A673 (cell line): Measurements from ENCODE around the gene UBE2R2. TPM values are rescaled to one million over a fixed set of nuclear protein-coding genes. Genes with fewer than 3 reads are reported as not detected.

ENCODE experiments used
- BruUV-seq: library from RNA; stranded (reverse); fragments of 400-500 nt; replicated peaks from 2 replicates; lab custom pipeline; 2021; lab: Mats Ljungman, UMichigan
- CTCF ChIA-PET: fragments of 300-600 bp; sonication (Branson Sonifier 250); formaldehyde crosslinking; loops from one replicate; lab custom pipeline; 2022; ENCODE audit warnings: antibody characterized with exemption; lab: Charles Lee
- POLR2A ChIA-PET: fragments of 300-600 bp; sonication (Branson Sonifier 250); formaldehyde crosslinking; loops from one replicate; lab custom pipeline; 2022; ENCODE audit warnings: antibody characterized with exemption; ENCODE audit not compliant: low non-redundant PET; lab: Charles Lee
- DNase-seq: peaks from one replicate; pipeline ENCODE4 v3.0.0-alpha.2; 2015; ENCODE audit warnings: low spot score
- H3K27ac ChIP-seq: fragments of 200-600 bp; sonication (generic); 2 replicates; pipeline ENCODE4 v1.5.1; 2016; ENCODE audit warnings: mixed run types, low read depth, mild to moderate bottlenecking, mixed read lengths, antibody characterized with exemption, low read length; ENCODE audit not compliant: poor library complexity, severe bottlenecking
- H3K27me3 ChIP-seq: fragments of 200-600 bp; sonication (generic); replicated peaks from 2 replicates; pipeline ENCODE4 v1.6.1; 2017; ENCODE audit warnings: mixed run types, low read depth, mild to moderate bottlenecking, mixed read lengths, antibody characterized with exemption, low read length; ENCODE audit not compliant: insufficient read depth, poor library complexity
- H3K36me3 ChIP-seq: fragments of 200-600 bp; sonication (generic); 2 replicates; pipeline ENCODE4 v1.6.1; 2016; ENCODE audit warnings: mixed run types, mild to moderate bottlenecking, mixed read lengths, antibody characterized with exemption, low read length; ENCODE audit not compliant: insufficient read depth, poor library complexity, severe bottlenecking
- H3K4me1 ChIP-seq: fragments of 200-600 bp; sonication (generic); 2 replicates; pipeline ENCODE4 v1.6.1; 2017; ENCODE audit warnings: mixed run types, mild to moderate bottlenecking, mixed read lengths, antibody characterized with exemption, low read length; ENCODE audit not compliant: insufficient read depth, poor library complexity, severe bottlenecking
- H3K4me3 ChIP-seq: fragments of 200-600 bp; sonication (generic); 2 replicates; pipeline ENCODE4 v1.5.1; 2016; ENCODE audit warnings: low read depth, mixed run types, mild to moderate bottlenecking, mixed read lengths, low read length; ENCODE audit not compliant: poor library complexity, severe bottlenecking
- H3K9me3 ChIP-seq: fragments of 200-600 bp; sonication (generic); 2 replicates; pipeline ENCODE4 v1.6.1; 2016; ENCODE audit warnings: mixed run types, low read depth, mild to moderate bottlenecking, mixed read lengths, antibody characterized with exemption, low read length; ENCODE audit not compliant: poor library complexity, severe bottlenecking
- EZH2 ChIP-seq: fragments of 200-600 bp; sonication (generic); IDR thresholded peaks from 2 replicates; pipeline ENCODE4 v1.6.1; 2017; ENCODE audit warnings: borderline replicate concordance, low read depth, mild to moderate bottlenecking, mixed read lengths, antibody characterized with exemption, low read length; ENCODE audit not compliant: poor library complexity, severe bottlenecking
- intact Hi-C: fragments of 100-400 bp; cut with micrococcal nuclease; formaldehyde crosslinking; loops from one replicate; pipeline ENCODE4 v1.10.0; 2022; ENCODE audit not compliant: unreplicated experiment
- total RNA-seq: library from RNA; stranded (reverse); gene quantifications from 2 replicates; pipeline ENCODE4 v1.2.3, GENCODE V29; 2021
- TF ChIP-seq, protein P1 (sequence below): fragments of 300-800, 200-600 bp; sonication (generic); conservative IDR thresholded peaks from 2 replicates; pipeline ENCODE4 v1.5.1; 2017; ENCODE audit warnings: low read depth, mild to moderate bottlenecking, antibody characterized with exemption, low read length, moderate library complexity, mixed read lengths

The UBE2R2 gene
- total RNA-seq, 1 experiment from 2014 or later: 49.2 TPM

DNA sequence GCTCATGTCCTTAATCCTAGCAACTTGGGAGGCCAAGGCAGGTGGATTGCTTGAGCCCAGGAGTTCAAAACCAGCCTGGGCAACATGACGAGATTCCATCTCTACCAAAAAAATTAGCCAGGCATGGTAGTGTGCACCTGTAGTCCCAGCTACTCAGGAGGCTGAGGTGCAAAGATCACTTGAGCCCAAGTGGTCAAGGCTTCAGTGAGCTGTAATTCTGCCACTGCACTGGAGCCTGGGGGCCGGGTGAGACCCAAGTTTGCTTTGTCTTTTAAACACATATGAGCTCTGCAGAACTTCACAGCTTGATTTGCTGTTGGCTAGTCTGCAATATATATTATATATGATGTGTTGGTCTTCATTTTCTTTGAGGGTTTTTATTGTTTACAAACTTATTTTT lies 89.8 kb downstream of the UBE2R2 start:
- peaks cover 20% of the 10 kb centered on the region for H3K4me1 ChIP-seq
- H3K27ac ChIP-seq: no peak overlapping the region
- H3K27me3 ChIP-seq: no peaks in the 10 kb centered on the region
- CTCF ChIA-PET: no interaction called here
- no TSS peak for BruUV-seq
- no peaks in the 10 kb centered on the region for H3K9me3 ChIP-seq
- intact Hi-C loops: no loop called here
- POLR2A ChIA-PET: no interaction called here
- no peak for DNase-seq
- H3K36me3 ChIP-seq: peaks cover 19% of the 10 kb centered on the region
- TF ChIP-seq, protein P1, sequence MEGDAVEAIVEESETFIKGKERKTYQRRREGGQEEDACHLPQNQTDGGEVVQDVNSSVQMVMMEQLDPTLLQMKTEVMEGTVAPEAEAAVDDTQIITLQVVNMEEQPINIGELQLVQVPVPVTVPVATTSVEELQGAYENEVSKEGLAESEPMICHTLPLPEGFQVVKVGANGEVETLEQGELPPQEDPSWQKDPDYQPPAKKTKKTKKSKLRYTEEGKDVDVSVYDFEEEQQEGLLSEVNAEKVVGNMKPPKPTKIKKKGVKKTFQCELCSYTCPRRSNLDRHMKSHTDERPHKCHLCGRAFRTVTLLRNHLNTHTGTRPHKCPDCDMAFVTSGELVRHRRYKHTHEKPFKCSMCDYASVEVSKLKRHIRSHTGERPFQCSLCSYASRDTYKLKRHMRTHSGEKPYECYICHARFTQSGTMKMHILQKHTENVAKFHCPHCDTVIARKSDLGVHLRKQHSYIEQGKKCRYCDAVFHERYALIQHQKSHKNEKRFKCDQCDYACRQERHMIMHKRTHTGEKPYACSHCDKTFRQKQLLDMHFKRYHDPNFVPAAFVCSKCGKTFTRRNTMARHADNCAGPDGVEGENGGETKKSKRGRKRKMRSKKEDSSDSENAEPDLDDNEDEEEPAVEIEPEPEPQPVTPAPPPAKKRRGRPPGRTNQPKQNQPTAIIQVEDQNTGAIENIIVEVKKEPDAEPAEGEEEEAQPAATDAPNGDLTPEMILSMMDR: no peak
- TF ChIP-seq EZH2: no peak
- no peak overlapping the region for H3K4me3 ChIP-seq

DNA sequence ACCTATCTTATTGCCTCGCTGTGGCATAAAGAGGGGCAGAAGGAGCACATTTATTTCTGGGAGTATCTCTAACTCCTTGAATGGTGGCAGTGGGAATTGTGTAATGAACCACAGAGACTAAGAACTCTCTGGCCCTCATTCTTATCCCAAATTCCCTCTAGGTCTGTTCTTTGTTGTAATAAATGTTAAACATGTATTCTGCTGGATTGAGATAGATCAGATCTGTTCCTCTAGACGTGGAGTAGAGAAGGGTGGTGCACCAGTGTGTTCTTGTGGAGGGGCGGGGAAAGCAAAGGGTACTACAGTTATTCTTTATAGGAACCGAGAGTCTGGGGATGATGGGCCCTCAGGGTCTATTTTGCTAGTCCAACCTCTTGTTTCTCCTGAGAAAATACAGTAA lies 90.4 kb downstream of the UBE2R2 start:
- Histone ChIP-seq H3K4me3 (no peak overlapping the region), H3K27me3 (no peaks in the 10 kb centered on the region), H3K9me3 (no peaks in the 10 kb centered on the region), H3K27ac (no peak overlapping the region), H3K4me1 (peaks cover 21% of the 10 kb centered on the region), H3K36me3 (peaks cover 18% of the 10 kb centered on the region)
- ChIA-PET POLR2A (no interaction called here), CTCF (no interaction called here)
- BruUV-seq: no TSS peak
- intact Hi-C loops: no loop called here
- TF ChIP-seq, protein P1: no peak
- TF ChIP-seq EZH2: no peak
- DNase-seq: no peak

DNA sequence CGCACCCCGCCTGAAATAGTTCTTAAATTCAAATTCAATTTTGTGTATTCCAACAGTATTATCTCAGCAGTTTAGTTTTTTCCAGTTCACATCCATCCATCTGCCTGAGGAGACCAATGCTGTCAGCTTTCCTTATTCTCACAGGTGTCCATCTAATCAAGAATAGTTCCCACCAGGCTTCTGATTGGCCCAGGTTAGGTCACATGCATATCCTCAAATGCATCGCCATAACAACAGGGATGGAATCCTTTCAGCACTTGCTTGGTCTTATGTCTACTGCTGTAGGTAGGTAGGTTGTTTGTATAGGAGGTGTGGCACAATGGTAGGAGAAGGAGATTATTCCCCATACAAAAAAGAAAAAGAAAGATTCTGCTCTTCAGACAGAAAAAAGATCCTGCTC lies 91.2 kb downstream of the UBE2R2 start:
- H3K27ac ChIP-seq: no peak overlapping the region
- peaks cover 24% of the 10 kb centered on the region for H3K36me3 ChIP-seq
- ChIA-PET CTCF (no interaction called here), POLR2A (no interaction called here)
- no peak overlapping the region for H3K4me3 ChIP-seq
- DNase-seq: no peak
- no peaks in the 10 kb centered on the region for H3K27me3 ChIP-seq
- TF ChIP-seq, protein P1: no peak
- no peak for TF ChIP-seq EZH2
- no peaks in the 10 kb centered on the region for H3K9me3 ChIP-seq
- H3K4me1 ChIP-seq: peaks cover 13% of the 10 kb centered on the region
- no TSS peak for BruUV-seq
- intact Hi-C loops: no loop called here
